ENCODE results near the gene SLC25A44. TPM values are rescaled to one million over a fixed set of nuclear protein-coding genes. Genes with fewer than 3 reads are reported as not detected.
A peak's percentile ranks its signal among the peaks of the same experiment; 100 is the strongest.

The SLC25A44 gene
- total RNA-seq, 1 donor from 2014 or later, result 20.2 TPM

DNA sequence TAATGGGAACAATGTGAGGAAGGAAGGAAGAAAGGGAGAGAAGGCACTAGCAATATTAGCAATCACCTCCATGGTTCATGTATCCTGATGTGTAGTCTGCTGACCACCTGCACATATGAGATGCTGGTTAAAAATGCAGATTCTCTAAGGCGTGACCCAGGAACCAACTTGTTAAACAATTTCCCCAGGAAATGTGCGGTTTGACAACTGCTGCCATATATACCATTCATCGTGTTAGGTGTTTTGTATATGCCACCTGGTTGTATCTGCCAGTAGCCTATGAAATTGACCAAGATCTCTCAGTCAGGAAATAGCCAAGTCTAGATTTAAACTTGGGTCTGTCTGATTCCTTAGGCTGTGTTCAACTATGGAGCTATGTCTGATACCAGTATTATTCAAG is 36.4 kb upstream of the SLC25A44 start:
- Mint-ChIP-seq H3K27ac (ENCODE audit: unreplicated experiment) (no peak overlapping the region), H3K27me3 (ENCODE audit: unreplicated experiment) (peaks cover 6% of the 10 kb centered on the region), H3K36me3 (ENCODE audit: unreplicated experiment) (no peaks in the 10 kb centered on the region), H3K9me3 (ENCODE audit: unreplicated experiment) (no peaks in the 10 kb centered on the region), H3K4me3 (ENCODE audit: unreplicated experiment) (no peak overlapping the region), H3K4me1 (ENCODE audit: unreplicated experiment) (peaks cover 9% of the 10 kb centered on the region)
- no peak for DNase-seq (ENCODE audit: extremely low spot score, unreplicated experiment)
- TF ChIP-seq, protein P1, sequence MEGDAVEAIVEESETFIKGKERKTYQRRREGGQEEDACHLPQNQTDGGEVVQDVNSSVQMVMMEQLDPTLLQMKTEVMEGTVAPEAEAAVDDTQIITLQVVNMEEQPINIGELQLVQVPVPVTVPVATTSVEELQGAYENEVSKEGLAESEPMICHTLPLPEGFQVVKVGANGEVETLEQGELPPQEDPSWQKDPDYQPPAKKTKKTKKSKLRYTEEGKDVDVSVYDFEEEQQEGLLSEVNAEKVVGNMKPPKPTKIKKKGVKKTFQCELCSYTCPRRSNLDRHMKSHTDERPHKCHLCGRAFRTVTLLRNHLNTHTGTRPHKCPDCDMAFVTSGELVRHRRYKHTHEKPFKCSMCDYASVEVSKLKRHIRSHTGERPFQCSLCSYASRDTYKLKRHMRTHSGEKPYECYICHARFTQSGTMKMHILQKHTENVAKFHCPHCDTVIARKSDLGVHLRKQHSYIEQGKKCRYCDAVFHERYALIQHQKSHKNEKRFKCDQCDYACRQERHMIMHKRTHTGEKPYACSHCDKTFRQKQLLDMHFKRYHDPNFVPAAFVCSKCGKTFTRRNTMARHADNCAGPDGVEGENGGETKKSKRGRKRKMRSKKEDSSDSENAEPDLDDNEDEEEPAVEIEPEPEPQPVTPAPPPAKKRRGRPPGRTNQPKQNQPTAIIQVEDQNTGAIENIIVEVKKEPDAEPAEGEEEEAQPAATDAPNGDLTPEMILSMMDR (IDR thresholded peaks at IDR 0.05), result no peak

DNA sequence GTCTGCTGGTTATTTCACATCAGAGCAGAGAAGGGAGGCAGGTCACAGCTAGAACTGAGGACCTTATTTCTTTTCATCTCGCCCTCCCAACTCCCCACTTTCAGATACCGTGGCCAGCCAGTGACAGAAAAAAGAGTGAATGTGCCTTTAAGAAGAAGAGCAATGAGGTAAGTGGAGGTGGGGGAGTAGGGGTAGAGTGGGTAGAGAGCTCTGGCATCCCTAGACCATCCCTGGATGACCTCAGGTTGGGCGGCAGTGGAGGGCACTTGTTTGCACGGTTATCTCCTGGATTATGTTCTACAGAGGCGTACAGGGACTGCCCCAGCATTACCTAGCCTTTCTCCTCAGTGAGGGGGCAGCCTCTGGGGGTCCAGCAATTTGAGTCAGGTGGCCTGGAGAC is 35.9 kb upstream of the SLC25A44 start:
- Mint-ChIP-seq H3K4me1 (ENCODE audit: unreplicated experiment) (peaks cover 9% of the 10 kb centered on the region), H3K9me3 (ENCODE audit: unreplicated experiment) (no peaks in the 10 kb centered on the region), H3K27ac (ENCODE audit: unreplicated experiment) (no peak overlapping the region), H3K27me3 (ENCODE audit: unreplicated experiment) (peaks cover 6% of the 10 kb centered on the region), H3K36me3 (ENCODE audit: unreplicated experiment) (no peaks in the 10 kb centered on the region), H3K4me3 (ENCODE audit: unreplicated experiment) (no peak overlapping the region)
- no peak for DNase-seq (ENCODE audit: extremely low spot score, unreplicated experiment)
- TF ChIP-seq, protein P1 (IDR thresholded peaks at IDR 0.05), result no peak

DNA sequence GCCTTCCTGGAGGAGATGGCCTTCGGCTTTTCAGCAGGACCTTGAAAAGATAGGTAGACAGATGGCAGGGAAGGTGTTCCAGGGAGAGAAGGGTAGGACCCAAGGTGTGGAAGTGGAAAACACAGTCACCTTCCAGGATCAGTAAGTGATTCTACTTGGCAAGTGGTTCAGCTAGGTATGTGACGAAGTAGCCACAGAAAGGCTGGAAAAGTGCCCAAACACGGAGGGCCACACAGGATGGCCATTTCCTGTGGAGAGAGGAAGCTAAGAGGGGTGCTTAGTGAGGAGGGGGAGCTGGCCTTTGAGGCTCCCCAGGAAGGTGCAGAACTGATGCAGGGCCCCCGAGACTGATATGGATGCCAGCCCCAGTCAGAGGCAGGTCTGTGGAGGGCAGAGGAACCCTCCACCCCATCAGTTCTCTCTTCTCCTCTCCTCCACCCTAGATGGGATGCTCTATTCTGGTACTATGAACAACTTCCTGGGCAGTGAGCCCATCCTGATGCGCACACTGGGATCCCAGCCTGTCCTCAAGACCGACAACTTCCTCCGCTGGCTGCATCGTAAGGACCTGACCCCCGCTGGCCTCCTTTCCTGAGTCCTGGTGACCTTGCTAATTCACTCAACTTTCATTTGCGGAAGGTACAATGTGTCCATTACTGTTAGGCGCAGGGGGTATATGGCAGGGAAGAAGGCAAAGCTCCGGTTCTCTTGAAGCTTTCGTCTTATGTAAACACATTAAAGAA is 33.7 kb upstream of the SLC25A44 start:
- Mint-ChIP-seq H3K27ac (ENCODE audit: unreplicated experiment) (no peak overlapping the region), H3K36me3 (ENCODE audit: unreplicated experiment) (no peaks in the 10 kb centered on the region), H3K4me3 (ENCODE audit: unreplicated experiment) (peak overlapping the region; percentile 55), H3K27me3 (ENCODE audit: unreplicated experiment) (peaks cover 6% of the 10 kb centered on the region), H3K9me3 (ENCODE audit: unreplicated experiment) (no peaks in the 10 kb centered on the region), H3K4me1 (ENCODE audit: unreplicated experiment) (peaks cover 14% of the 10 kb centered on the region)
- DNase-seq (ENCODE audit: extremely low spot score, unreplicated experiment), result no peak
- TF ChIP-seq, protein P1 (IDR thresholded peaks at IDR 0.05), result no peak

DNA sequence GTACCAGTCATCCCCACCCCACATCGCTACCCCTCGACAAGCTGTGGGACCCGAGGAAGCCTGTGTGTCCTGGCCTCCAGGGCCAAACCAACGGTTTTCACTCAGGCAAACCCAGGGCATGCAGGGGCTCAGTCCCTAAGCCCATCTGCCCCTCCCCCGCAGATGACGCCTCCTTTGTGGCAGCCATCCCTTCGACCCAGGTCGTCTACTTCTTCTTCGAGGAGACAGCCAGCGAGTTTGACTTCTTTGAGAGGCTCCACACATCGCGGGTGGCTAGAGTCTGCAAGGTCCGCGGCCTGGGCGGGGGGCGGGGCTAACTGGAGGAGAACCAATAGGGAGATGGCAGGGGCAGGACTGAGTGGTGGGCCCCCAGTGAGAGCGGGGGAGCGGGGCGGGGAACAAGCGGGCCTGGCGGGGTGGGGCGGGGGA is 33.1 kb upstream of the SLC25A44 start:
- H3K4me3 Mint-ChIP-seq (ENCODE audit: unreplicated experiment), result peak overlapping the region; percentile 55
- TF ChIP-seq, protein P1 (IDR thresholded peaks at IDR 0.05), result no peak
- H3K27ac Mint-ChIP-seq (ENCODE audit: unreplicated experiment), result no peak overlapping the region
- no peak for DNase-seq (ENCODE audit: extremely low spot score, unreplicated experiment)
- H3K36me3 Mint-ChIP-seq (ENCODE audit: unreplicated experiment), result no peaks in the 10 kb centered on the region
- peaks cover 14% of the 10 kb centered on the region for H3K4me1 Mint-ChIP-seq (ENCODE audit: unreplicated experiment)
- peaks cover 4% of the 10 kb centered on the region for H3K27me3 Mint-ChIP-seq (ENCODE audit: unreplicated experiment)
- H3K9me3 Mint-ChIP-seq (ENCODE audit: unreplicated experiment), result no peaks in the 10 kb centered on the region

DNA sequence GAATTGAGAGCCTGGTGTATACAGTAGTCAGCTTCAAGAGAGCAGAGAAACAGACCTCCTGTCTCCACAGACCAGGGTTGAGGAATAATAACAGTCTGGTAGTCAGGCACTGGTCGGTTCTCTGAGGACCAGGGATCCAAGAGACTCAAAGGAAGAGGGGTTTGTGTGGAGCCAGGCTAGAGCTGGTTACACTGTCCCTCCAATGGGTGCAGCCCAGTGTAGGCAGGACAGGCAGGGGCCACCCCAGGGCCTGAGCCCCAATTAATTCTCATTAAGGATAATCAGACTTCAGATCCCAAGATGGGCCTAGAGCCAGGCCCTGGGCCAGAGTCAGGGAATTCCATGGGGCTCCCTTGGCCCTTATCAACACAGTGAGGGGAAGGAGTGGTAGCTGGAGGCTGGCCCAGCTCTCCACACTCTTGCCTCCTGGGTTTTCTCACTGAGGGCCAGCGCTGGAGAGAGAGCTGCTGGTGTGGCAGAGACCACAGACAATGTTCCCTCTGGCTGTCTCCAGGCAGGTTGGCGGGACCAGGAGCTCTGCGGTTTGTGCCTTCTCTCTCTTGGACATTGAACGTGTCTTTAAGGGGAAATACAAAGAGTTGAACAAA is 31.4 kb upstream of the SLC25A44 start:
- no peak for DNase-seq (ENCODE audit: extremely low spot score, unreplicated experiment)
- peaks cover 4% of the 10 kb centered on the region for H3K36me3 Mint-ChIP-seq (ENCODE audit: unreplicated experiment)
- H3K4me3 Mint-ChIP-seq (ENCODE audit: unreplicated experiment), result no peak overlapping the region
- TF ChIP-seq, protein P1 (IDR thresholded peaks at IDR 0.05), result no peak
- peaks cover 2% of the 10 kb centered on the region for H3K27me3 Mint-ChIP-seq (ENCODE audit: unreplicated experiment)
- no peak overlapping the region for H3K27ac Mint-ChIP-seq (ENCODE audit: unreplicated experiment)
- H3K9me3 Mint-ChIP-seq (ENCODE audit: unreplicated experiment), result no peaks in the 10 kb centered on the region
- peaks cover 14% of the 10 kb centered on the region for H3K4me1 Mint-ChIP-seq (ENCODE audit: unreplicated experiment)

All from osteocyte (in vitro differentiated cells).